GM12892 (cell line): ENCODE measurements around the gene NR4A3.

ENCODE experiments used
- DNase-seq: peaks from one replicate; pipeline ENCODE4 v3.0.0; 2011; ENCODE audit not compliant: insufficient read length
- FAIRE-seq: peaks from 2 replicates; lab custom pipeline; 2011; peaks lifted over from hg19 to GRCh38; lab: Jason Lieb, UNC
- POLR2A ChIP-seq: IDR thresholded peaks from 2 replicates; pipeline ENCODE4 v1.6.1; 2011; ENCODE audit warnings: low read depth, low read length, control low read depth
- POLR2AphosphoS5 ChIP-seq: IDR thresholded peaks from 2 replicates; pipeline ENCODE4 v1.6.1; 2011; ENCODE audit warnings: low read depth, low read length, control low read depth
- TAF1 ChIP-seq: IDR thresholded peaks from 2 replicates; pipeline ENCODE4 v1.6.1; 2011; ENCODE audit warnings: low read depth, mild to moderate bottlenecking, control low read depth, low read length, borderline replicate concordance

The NR4A3 gene

DNA sequence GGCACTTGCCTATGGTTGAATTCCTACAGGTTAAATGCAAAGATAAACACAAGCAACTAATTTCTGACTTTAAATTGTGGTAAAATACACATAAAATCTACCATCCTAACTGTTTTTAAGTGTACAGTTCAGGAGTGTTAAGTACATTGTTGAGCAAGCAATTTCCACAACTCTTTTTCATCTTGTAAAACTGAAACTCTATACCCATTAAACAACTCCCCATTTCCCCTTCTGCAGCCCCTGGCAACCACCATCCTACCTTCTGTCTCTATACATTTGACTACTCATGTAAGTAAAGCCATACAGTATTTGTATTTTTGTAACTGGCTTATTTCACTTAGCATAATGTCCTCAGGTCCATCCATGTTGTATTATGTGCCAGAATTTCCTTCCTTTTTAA, 46.3 kb downstream of the NR4A3 start:
- DNase-seq (no peak), FAIRE-seq (peak; percentile 79)
- TF ChIP-seq TAF1 (no peak), POLR2AphosphoS5 (no peak), POLR2A (no peak)

DNA sequence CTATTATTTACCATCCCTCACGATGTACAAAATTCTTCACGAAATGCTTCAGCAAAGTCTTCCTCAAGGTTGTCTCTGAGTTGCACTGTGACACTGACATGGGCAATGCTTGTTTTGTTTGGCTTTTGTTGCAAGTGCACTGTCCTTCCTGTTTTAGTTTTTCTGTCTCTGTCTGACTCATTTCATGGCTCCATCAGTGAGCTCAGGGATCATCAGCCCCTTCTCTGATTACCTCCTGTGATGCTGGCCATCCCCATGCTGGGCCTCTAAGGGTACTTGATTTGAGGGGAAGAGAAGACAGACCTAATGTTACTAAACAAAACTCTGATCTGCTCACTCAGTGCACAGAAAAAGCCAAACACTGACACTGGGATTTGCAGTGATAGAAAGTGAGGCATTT, 47.2 kb downstream of the NR4A3 start:
- no peak for FAIRE-seq
- TF ChIP-seq TAF1 (no peak), POLR2AphosphoS5 (no peak), POLR2A (no peak)
- DNase-seq = no peak

- TF ChIP-seq POLR2A (no peak), TAF1 (no peak), POLR2AphosphoS5 (no peak)
- no peak for DNase-seq
- no peak for FAIRE-seq
Measured at GRCh38 chr9:99870126-99870525, 48.4 kb downstream of the NR4A3 start.

DNA sequence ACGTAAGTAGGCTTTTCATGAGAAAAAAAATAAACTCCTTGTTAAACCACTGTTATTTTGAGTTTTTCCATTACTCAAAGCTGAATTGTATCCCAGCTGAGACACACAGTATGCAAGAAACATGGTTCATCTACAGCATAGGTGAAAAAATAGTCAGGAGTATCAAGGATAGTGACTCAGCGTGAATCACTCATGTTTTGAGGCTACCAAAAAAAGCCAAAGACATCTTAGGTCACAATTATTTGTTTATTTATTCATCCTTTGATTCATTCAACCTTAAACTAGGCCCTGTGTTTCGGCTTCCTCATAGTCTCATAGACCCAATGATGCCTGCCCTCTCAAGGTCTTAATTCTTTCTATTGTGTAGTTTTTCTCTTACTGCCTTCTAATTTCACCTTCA, 51.8 kb downstream of the NR4A3 start:
- TF ChIP-seq POLR2A (no peak), TAF1 (no peak), POLR2AphosphoS5 (no peak)
- DNase-seq = no peak
- FAIRE-seq = no peak

DNA sequence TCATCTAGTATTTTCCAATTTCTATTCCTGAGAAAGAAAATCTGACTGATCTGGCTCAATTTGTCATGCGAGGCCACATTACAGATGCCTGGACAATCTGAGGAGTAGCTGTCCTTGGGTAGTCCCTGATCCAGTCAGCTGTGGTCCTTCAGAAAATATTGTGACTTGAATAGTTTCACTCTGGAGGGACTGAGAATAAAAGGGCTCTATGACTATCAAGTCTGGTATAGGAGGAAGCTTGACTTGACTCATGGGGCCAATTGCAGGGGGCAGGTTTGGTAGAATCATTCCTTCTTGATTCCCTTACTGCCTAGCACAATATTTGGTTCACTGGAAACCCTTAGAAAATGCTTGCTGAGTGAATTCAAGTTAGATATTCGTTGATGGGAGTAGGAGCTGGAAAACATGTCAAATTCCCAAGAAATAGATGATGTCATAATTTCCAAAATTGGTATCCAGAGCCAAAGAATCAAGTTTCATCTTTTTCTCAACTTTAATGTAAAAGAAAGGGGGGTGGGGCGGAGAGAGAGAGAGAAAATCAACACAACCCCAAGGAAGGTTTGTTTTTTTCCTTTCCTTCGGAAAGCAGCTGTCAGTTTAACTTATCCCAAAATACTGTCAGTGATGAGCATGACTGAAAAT, 52.4 kb downstream of the NR4A3 start:
- DNase-seq (no peak), FAIRE-seq (no peak)
- TF ChIP-seq POLR2A (no peak), POLR2AphosphoS5 (no peak), TAF1 (no peak)

GRCh38 chr9:99876190-99876589, 54.5 kb downstream of the NR4A3 start:
- DNase-seq (no peak), FAIRE-seq (peak; percentile 40)
- no peak for TF ChIP-seq POLR2A
- TF ChIP-seq TAF1 = no peak
- no peak for TF ChIP-seq POLR2AphosphoS5

- DNase-seq = no peak
- TF ChIP-seq TAF1 (no peak), POLR2A (no peak), POLR2AphosphoS5 (no peak)
- no peak for FAIRE-seq
Measured at GRCh38 chr9:99878651-99879050, 57.0 kb downstream of the NR4A3 start.

GRCh38 chr9:99881769-99882168, 60.1 kb downstream of the NR4A3 start:
- DNase-seq (no peak), FAIRE-seq (no peak)
- TF ChIP-seq TAF1 (no peak), POLR2A (no peak), POLR2AphosphoS5 (no peak)

DNA sequence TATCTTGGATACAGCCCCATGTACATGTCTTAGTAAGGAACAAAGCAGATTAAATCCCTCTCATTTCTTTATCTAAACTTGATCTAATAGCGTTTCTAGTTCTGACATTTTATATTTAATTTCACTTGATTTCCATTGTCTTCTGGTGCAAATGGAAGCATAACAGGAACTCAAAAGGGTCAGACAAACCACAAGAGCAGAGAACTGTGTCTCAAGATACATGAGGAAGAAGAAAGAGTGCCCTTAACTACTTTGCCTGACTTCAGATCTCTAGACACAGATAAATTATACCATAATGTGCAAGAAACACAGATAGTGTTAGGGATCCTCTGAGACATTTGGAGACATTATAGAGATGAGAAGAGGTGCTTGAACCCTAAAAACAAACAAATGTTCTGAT, 64.1 kb downstream of the NR4A3 start:
- DNase-seq (no peak), FAIRE-seq (no peak)
- no peak for TF ChIP-seq TAF1
- no peak for TF ChIP-seq POLR2AphosphoS5
- TF ChIP-seq POLR2A = no peak

GRCh38 chr9:99889120-99889519, 67.4 kb downstream of the NR4A3 start:
- no peak for DNase-seq
- no peak for FAIRE-seq
- TF ChIP-seq POLR2AphosphoS5 (no peak), TAF1 (no peak), POLR2A (no peak)

- TF ChIP-seq POLR2A (no peak), POLR2AphosphoS5 (no peak), TAF1 (no peak)
- no peak for DNase-seq
- no peak for FAIRE-seq
Measured at GRCh38 chr9:99894826-99895225, 73.1 kb downstream of the NR4A3 start.

- DNase-seq (no peak), FAIRE-seq (no peak)
- TF ChIP-seq POLR2A (no peak), TAF1 (no peak), POLR2AphosphoS5 (no peak)
Measured at GRCh38 chr9:99895510-99895909, 73.8 kb downstream of the NR4A3 start.

GRCh38 chr9:99896119-99896518, 74.4 kb downstream of the NR4A3 start:
- no peak for DNase-seq
- FAIRE-seq = no peak

More at GRCh38 chr9:99896119-99896518, 74.4 kb downstream of the NR4A3 start:
- TF ChIP-seq TAF1 (no peak), POLR2AphosphoS5 (no peak), POLR2A (no peak)
